Right lobe of liver (tissue), 6 donors: ENCODE results near the gene FHIT. TPM values are rescaled to one million over a fixed set of nuclear protein-coding genes. Genes with fewer than 3 reads are reported as not detected.

Experiments used
- ATAC-seq, 4 donors: fragments of 200-7000 bp; cut with Tn5 transposase; one replicate each; pipeline ENCODE4 v1.9.1; 2020; ENCODE audit warnings: mild to moderate bottlenecking in 4 of 4, moderate library complexity in 4 of 4
- DNase-seq, 3 donors: peaks; one replicate each; pipeline ENCODE4 v3.0.0-alpha.2; 2020
- H3K27ac ChIP-seq, 3 donors: fragments of 200-600 bp; one replicate each; pipeline ENCODE4 v1.8.0; 2022
- H3K27me3 ChIP-seq, 2 donors: fragments of 200-600 bp; one replicate each; pipeline ENCODE4 v1.8.0; 2022
- H3K36me3 ChIP-seq, 4 donors: fragments of 200-600 bp; sonication (generic) in 1 of 4; one replicate each; pipeline versions ENCODE4 v1.5.1 to v1.8.0; 2017 to 2022; ENCODE audit warnings: control low read depth in 1 of 4
- H3K4me1 ChIP-seq, 4 donors: fragments of 200-600 bp; sonication (generic) in 1 of 4; one replicate each; pipeline versions ENCODE4 v1.5.1 to v1.8.0; 2017 to 2022; ENCODE audit warnings: control low read depth in 1 of 4
- H3K4me3 ChIP-seq, 3 donors: fragments of 200-600 bp; one replicate each; pipeline ENCODE4 v1.8.0; 2022
- H3K9me3 ChIP-seq, 4 donors: fragments of 200-600 bp; sonication (generic) in 1 of 4; one replicate each; pipeline versions ENCODE4 v1.5.1 to v1.8.0; 2017 to 2022; ENCODE audit warnings: control low read depth in 1 of 4
- CTCF ChIP-seq, 4 donors: fragments of 200-600 bp in 3 of 4; fragments of 450-650 bp in 1 of 4; IDR thresholded peaks; one replicate each; pipeline versions ENCODE4 v1.5.1 to v1.8.0; 2016 to 2022; ENCODE audit warnings: antibody characterized with exemption in 4 of 4, mild to moderate bottlenecking in 2 of 4
- POLR2A ChIP-seq: fragments of 450-650 bp; IDR thresholded peaks from one replicate; pipeline ENCODE4 v1.6.1; 2017; ENCODE audit warnings: antibody characterized with exemption, mild to moderate bottlenecking
- WGBS: methylation state at CpG from one replicate; pipeline ENCODE4 v1.1.6; 2018; ENCODE audit warnings: low coverage, low lambda C conversion rate; ENCODE audit not compliant: insufficient coverage; ENCODE audit errors: missing lambda C conversion rate; 5-methylcytosine and 5-hydroxymethylcytosine counted together
- intact Hi-C, 2 donors: fragments of 100-400 bp; cut with DNase I; formaldehyde crosslinking; loops; one replicate each; pipeline versions ENCODE4 v1.11.2 to v1.14.1; 2022
- total RNA-seq, 6 experiments: library from RNA; depleted of rRNA in 2 of 6; stranded (reverse); fragments of >200 nt in 2 of 6; fragmentation: NEBNext Ultra II Directional in 3 of 6; extraction: Animal tissue kit (Norgen Biotek cat#: 25700) in 3 of 6; gene quantifications; one replicate each; pipeline versions ENCODE4 v1.1.0 to v1.2.4, GENCODE V29; 2016 to 2023
- donor health status: DM: no; HTN: yes; CAD: no.
- donor health status: DM: no; HTN: no; CAD: no.
- donor health status: DM: no; HTN: no; CAD: no.
- donor health status: DM: no; HTN: yes; CAD: no.
- donor health status: DM: no; HTN: yes; CAD: no.

Gene FHIT
- total RNA-seq, 6 experiments from 2014 or later, result 6.6 to 11.2 (median 8.0) TPM

DNA sequence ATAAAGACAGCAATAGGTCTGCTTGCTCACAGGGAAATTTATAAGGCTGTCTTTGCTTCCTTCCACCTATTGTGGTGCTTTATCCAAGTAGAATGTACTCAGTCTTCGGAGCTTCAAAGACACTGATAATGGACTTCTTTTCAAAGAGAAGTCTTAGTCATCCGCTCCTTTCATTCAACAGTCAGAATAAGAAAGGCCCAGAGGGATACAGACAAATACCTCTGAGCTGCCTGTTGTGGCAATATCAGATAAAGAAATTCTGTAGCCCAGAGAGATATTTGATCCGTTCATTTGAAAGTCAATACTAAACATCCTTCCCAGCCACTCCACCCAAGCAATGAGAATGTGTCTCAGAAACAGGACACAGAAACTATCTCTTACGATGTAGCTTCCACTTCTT, 110.0 kb downstream of the FHIT start:
- ATAC-seq, result no peak
- intact Hi-C loops, result no loop called here
- Histone ChIP-seq H3K9me3 (no peaks in the 10 kb centered on the region), H3K27me3 (no peaks in the 10 kb centered on the region), H3K4me1 (no peaks in the 10 kb centered on the region), H3K4me3 (no peak overlapping the region), H3K27ac (no peak overlapping the region), H3K36me3 (no peaks in the 10 kb centered on the region)
- no peak for TF ChIP-seq CTCF (IDR thresholded peaks at IDR 0.05)
- no peak for TF ChIP-seq POLR2A
- WGBS, result 52% methylated on average over 2 of the region's 4 CpGs
- DNase-seq, result no peak

GRCh38 chr3:61139686-61140085, 111.6 kb downstream of the FHIT start:
- no peaks in the 10 kb centered on the region for H3K4me1 ChIP-seq
- no peak overlapping the region for H3K27ac ChIP-seq
- WGBS, result 91% methylated on average over 4 of the region's 4 CpGs
- intact Hi-C loops, result no loop called here
- TF ChIP-seq CTCF (IDR thresholded peaks at IDR 0.05) (no peak), POLR2A (no peak)
- ATAC-seq (no peak), DNase-seq (no peak)
- no peaks in the 10 kb centered on the region for H3K27me3 ChIP-seq
- H3K4me3 ChIP-seq, result no peak overlapping the region
- H3K36me3 ChIP-seq, result no peaks in the 10 kb centered on the region
- no peaks in the 10 kb centered on the region for H3K9me3 ChIP-seq

DNA sequence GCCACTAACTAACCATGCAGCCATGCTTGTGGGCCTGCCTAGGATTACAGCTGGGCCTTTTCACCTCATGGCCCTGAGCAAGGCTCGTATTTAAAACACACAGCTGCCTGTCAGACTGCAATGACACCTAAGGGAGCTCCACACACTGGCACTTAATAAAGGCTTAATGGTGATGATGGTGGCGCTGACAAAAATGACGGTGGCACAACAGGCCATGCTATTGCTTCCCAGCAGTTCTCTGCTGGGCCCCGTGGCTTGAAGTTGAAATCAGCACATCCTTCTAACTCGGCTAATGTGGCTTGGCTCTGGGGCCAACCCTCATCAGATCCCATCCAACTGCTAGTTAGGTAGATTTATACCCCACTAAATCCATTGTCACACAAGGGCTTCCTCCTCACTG, 112.9 kb downstream of the FHIT start:
- Histone ChIP-seq H3K36me3 (no peaks in the 10 kb centered on the region), H3K27me3 (no peaks in the 10 kb centered on the region), H3K4me3 (no peak overlapping the region), H3K27ac (no peak overlapping the region), H3K9me3 (no peaks in the 10 kb centered on the region), H3K4me1 (no peaks in the 10 kb centered on the region)
- TF ChIP-seq POLR2A (no peak), CTCF (IDR thresholded peaks at IDR 0.05) (no peak)
- DNase-seq, result no peak
- intact Hi-C loops, result no loop called here
- no peak for ATAC-seq
- 95% methylated on average over 3 of the region's 5 CpGs for WGBS

DNA sequence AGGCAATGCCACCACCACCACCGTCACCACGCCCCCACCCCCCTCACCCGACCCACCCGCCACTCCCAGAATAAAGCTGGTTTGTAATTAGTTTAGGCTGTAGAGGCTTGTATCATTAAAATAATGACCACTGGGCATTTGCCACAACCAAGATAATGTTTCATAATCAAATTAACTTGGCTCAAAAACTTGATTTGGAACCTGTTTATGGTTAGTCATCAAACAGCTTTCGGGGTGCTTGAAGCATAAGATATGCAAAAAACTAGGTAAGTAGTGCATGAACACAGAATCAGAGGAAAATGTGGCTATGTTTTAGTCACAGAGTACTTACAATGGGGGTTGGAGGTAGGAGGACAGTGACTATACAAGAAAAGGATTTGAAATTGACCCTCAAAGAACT, 115.1 kb downstream of the FHIT start:
- H3K36me3 ChIP-seq, result no peaks in the 10 kb centered on the region
- TF ChIP-seq CTCF (IDR thresholded peaks at IDR 0.05), result no peak
- no peak for TF ChIP-seq POLR2A
- no peak overlapping the region for H3K4me3 ChIP-seq
- no peaks in the 10 kb centered on the region for H3K9me3 ChIP-seq
- 80% methylated on average over 1 of the region's 5 CpGs for WGBS
- intact Hi-C loops, result no loop called here
- H3K27me3 ChIP-seq, result no peaks in the 10 kb centered on the region
- no peak for ATAC-seq
- no peak overlapping the region for H3K27ac ChIP-seq
- H3K4me1 ChIP-seq, result no peaks in the 10 kb centered on the region
- DNase-seq, result no peak

GRCh38 chr3:61134532-61134931, 116.7 kb downstream of the FHIT start:
- WGBS, result 100% methylated on average over 1 of the region's 3 CpGs
- no peak for ATAC-seq

More at GRCh38 chr3:61134532-61134931, 116.7 kb downstream of the FHIT start:
- no peaks in the 10 kb centered on the region for H3K36me3 ChIP-seq
- no peaks in the 10 kb centered on the region for H3K27me3 ChIP-seq
- TF ChIP-seq POLR2A (no peak), CTCF (IDR thresholded peaks at IDR 0.05) (no peak)
- intact Hi-C loops, result no loop called here
- no peak overlapping the region for H3K4me3 ChIP-seq
- H3K4me1 ChIP-seq, result no peaks in the 10 kb centered on the region
- H3K9me3 ChIP-seq, result no peaks in the 10 kb centered on the region
- DNase-seq, result no peak
- H3K27ac ChIP-seq, result no peak overlapping the region
